ENCODE results near the gene ATP5F1D. TPM values are rescaled to one million over a fixed set of nuclear protein-coding genes. Genes with fewer than 3 reads are reported as not detected.

ATP5F1D gene
- total and polyA plus RNA-seq, 2 of the 13 experiments (the other 11 are each of a cell fraction or from before 2014, with no cell fraction given), result 39.4 to 78.7 TPM

DNA sequence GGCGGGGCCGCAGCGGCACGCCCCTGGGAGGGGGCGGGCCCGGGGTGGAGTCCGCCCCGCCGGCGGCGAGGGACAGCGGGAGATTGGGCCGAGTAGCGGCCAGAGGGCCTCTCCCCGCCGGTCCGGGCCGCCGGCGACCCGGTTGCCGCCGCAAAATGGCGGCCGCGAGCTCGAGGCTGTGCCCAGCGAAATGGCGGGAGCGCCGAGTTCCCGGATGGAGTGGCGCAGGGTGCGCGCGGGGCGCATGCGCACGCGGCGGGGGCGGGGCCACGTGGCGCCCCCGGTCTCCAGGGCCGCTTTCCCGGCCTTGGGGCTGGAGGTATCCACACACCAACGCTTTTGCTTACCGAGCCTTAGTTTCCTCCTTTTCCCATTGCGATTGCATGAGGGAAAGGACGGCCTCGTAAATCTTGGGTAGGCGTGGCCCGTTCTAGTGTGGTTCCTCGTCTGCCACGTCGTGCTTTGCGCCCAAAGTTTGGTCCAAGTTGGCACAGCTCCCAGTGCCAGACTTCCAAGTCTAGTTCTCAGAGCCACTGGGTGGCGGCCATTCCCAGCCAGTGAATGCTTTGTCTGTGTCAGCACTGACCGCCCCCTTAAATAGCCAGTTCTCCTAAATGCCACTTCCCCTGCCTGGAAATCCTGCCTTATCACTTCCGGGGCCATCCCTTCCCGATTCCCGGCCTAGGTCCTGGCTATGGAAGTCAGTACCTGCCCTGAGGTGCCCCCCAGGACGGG lies 28.1 kb downstream of the ATP5F1D start (continued):
- TF ChIP-seq ZBTB8A (CRISPR knock-in tag; IDR thresholded peaks at IDR 0.05; ENCODE audit: borderline replicate concordance, low read depth), result no peak
- peak; percentile 50; the same call in 1 of the 2 replicates for TF ChIP-seq KDM5A (IDR thresholded peaks at IDR 0.05; ENCODE audit: borderline replicate concordance, low read length)
- TF ChIP-seq KDM3A (CRISPR knock-in tag; IDR thresholded peaks at IDR 0.05; ENCODE audit: low read depth), result no peak
- TF ChIP-seq, protein P1, sequence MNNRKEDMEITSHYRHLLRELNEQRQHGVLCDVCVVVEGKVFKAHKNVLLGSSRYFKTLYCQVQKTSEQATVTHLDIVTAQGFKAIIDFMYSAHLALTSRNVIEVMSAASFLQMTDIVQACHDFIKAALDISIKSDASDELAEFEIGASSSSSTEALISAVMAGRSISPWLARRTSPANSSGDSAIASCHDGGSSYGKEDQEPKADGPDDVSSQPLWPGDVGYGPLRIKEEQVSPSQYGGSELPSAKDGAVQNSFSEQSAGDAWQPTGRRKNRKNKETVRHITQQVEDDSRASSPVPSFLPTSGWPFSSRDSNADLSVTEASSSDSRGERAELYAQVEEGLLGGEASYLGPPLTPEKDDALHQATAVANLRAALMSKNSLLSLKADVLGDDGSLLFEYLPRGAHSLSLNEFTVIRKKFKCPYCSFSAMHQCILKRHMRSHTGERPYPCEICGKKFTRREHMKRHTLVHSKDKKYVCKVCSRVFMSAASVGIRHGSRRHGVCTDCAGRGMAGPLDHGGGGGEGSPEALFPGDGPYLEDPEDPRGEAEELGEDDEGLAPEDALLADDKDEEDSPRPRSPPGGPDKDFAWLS (CRISPR knock-in tag; IDR thresholded peaks at IDR 0.05; ENCODE audit: borderline replicate concordance), result no peak
- TF ChIP-seq, protein P2, sequence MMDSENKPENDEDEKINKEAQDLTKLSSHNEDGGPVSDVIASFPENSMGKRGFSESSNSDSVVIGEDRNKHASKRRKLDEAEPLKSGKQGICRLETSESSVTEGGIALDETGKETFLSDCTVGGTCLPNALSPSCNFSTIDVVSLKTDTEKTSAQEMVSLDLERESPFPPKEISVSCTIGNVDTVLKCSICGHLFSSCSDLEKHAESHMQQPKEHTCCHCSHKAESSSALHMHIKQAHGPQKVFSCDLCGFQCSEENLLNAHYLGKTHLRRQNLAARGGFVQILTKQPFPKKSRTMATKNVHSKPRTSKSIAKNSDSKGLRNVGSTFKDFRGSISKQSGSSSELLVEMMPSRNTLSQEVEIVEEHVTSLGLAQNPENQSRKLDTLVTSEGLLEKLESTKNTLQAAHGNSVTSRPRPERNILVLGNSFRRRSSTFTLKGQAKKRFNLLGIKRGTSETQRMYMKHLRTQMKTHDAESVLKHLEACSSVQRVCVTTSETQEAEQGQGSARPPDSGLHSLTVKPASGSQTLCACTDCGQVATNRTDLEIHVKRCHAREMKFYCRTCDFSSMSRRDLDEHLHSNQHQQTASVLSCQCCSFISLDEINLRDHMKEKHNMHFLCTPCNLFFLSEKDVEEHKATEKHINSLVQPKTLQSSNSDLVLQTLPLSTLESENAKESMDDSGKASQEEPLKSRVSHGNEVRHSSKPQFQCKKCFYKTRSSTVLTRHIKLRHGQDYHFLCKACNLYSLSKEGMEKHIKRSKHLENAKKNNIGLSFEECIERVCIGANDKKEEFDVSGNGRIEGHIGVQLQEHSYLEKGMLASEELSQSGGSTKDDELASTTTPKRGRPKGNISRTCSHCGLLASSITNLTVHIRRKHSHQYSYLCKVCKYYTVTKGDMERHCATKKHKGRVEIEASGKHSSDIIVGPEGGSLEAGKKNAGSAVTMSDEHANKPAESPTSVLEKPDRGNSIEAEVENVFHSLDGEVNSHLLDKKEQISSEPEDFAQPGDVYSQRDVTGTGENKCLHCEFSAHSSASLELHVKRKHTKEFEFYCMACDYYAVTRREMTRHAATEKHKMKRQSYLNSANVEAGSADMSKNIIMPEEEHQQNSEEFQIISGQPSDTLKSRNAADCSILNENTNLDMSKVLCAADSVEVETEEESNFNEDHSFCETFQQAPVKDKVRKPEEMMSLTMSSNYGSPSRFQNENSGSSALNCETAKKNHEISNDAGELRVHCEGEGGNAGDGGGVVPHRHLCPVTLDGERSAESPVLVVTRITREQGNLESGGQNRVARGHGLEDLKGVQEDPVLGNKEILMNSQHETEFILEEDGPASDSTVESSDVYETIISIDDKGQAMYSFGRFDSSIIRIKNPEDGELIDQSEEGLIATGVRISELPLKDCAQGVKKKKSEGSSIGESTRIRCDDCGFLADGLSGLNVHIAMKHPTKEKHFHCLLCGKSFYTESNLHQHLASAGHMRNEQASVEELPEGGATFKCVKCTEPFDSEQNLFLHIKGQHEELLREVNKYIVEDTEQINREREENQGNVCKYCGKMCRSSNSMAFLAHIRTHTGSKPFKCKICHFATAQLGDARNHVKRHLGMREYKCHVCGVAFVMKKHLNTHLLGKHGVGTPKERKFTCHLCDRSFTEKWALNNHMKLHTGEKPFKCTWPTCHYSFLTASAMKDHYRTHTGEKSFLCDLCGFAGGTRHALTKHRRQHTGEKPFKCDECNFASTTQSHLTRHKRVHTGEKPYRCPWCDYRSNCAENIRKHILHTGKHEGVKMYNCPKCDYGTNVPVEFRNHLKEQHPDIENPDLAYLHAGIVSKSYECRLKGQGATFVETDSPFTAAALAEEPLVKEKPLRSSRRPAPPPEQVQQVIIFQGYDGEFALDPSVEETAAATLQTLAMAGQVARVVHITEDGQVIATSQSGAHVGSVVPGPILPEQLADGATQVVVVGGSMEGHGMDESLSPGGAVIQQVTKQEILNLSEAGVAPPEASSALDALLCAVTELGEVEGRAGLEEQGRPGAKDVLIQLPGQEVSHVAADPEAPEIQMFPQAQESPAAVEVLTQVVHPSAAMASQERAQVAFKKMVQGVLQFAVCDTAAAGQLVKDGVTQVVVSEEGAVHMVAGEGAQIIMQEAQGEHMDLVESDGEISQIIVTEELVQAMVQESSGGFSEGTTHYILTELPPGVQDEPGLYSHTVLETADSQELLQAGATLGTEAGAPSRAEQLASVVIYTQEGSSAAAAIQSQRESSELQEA (CRISPR knock-in tag; IDR thresholded peaks at IDR 0.05; ENCODE audit: not compliant biosample characterization), result no peak
- no peak for TF ChIP-seq ZNF761 (CRISPR knock-in tag; conservative IDR thresholded peaks at IDR 0.05)
- 0 out of 2 replicates have a peak, but pooled peaks have one; percentile 64 for TF ChIP-seq NFATC3 (CRISPR knock-in tag; IDR thresholded peaks at IDR 0.05)
- TF ChIP-seq, protein P3, sequence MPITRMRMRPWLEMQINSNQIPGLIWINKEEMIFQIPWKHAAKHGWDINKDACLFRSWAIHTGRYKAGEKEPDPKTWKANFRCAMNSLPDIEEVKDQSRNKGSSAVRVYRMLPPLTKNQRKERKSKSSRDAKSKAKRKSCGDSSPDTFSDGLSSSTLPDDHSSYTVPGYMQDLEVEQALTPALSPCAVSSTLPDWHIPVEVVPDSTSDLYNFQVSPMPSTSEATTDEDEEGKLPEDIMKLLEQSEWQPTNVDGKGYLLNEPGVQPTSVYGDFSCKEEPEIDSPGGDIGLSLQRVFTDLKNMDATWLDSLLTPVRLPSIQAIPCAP (CRISPR knock-in tag; IDR thresholded peaks at IDR 0.05; ENCODE audit: low read depth), result no peak
- TF ChIP-seq NBN (conservative IDR thresholded peaks at IDR 0.05), result no peak
- TF ChIP-seq, protein P4, sequence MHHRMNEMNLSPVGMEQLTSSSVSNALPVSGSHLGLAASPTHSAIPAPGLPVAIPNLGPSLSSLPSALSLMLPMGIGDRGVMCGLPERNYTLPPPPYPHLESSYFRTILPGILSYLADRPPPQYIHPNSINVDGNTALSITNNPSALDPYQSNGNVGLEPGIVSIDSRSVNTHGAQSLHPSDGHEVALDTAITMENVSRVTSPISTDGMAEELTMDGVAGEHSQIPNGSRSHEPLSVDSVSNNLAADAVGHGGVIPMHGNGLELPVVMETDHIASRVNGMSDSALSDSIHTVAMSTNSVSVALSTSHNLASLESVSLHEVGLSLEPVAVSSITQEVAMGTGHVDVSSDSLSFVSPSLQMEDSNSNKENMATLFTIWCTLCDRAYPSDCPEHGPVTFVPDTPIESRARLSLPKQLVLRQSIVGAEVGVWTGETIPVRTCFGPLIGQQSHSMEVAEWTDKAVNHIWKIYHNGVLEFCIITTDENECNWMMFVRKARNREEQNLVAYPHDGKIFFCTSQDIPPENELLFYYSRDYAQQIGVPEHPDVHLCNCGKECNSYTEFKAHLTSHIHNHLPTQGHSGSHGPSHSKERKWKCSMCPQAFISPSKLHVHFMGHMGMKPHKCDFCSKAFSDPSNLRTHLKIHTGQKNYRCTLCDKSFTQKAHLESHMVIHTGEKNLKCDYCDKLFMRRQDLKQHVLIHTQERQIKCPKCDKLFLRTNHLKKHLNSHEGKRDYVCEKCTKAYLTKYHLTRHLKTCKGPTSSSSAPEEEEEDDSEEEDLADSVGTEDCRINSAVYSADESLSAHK (CRISPR knock-in tag; IDR thresholded peaks at IDR 0.05; ENCODE audit: borderline replicate concordance), result no peak
- TF ChIP-seq ARNT2 (CRISPR knock-in tag; IDR thresholded peaks at IDR 0.05; ENCODE audit: low read depth), result peak; percentile 90
- TF ChIP-seq GATAD1 (CRISPR knock-in tag; IDR thresholded peaks at IDR 0.05), result no peak; the same call in 1 of the 2 replicates
- TF ChIP-seq THYN1 (CRISPR knock-in tag; IDR thresholded peaks at IDR 0.05; ENCODE audit: borderline replicate concordance, low read depth), result no peak
- TF ChIP-seq, protein P5, sequence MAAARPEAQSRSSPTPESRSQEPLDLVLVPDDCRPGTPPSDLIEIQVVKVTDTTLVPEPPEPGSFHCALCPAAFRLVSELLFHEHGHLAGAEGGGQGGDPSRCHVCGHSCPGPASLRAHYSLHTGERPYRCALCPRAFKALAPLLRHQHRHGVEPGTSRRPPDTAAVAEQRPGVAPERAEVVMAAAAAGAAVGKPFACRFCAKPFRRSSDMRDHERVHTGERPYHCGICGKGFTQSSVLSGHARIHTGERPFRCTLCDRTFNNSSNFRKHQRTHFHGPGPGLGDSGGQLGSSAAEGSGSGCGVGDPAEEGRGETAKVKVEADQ (CRISPR knock-in tag; IDR thresholded peaks at IDR 0.05; ENCODE audit: borderline replicate concordance), result no peak

Measured in HepG2 (cell line).